ENCODE data around the gene MCEE.
"Not testable (repeated sequence)": the region's sequence is repeated elsewhere in the genome, so short reads cannot be mapped to it uniquely, and the experiment has no call there.

Gene MCEE

DNA sequence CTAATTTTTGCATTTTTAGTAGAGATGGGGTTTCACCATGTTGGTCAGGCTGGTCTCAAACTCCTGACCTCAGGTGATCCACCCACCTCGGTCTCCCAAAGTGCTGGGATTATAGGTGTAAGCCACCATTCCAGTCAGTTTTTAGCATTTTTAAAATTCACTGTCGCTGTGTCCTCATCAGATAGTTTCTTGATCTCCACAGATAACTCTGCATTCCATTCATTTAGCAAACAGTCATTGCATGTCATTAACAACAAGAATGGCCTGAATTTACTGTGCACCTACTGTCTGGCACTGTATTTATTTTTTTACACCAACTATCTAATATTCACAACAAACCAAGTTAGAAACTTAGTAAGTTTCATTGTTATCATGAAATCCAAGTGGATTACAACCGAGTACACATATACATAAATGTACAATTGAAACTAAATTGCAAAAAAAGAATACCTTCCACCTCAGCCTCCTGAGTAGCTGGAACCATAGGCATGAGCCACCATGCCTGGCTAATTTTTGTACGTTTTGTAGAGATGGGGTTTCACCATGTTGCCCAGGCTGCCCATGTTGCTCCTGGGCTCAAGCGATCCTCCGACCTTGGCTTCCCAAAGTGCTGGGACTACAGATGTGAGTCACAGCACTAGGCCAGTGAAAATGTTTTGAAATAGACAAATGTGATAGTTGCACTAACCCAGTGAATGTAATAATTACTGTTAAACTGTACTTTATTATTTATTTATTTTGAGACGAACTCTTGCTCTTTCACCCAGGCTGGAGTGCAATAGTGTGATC is 4.3 kb downstream of the MCEE start:
- DNase-seq: no peak

DNA sequence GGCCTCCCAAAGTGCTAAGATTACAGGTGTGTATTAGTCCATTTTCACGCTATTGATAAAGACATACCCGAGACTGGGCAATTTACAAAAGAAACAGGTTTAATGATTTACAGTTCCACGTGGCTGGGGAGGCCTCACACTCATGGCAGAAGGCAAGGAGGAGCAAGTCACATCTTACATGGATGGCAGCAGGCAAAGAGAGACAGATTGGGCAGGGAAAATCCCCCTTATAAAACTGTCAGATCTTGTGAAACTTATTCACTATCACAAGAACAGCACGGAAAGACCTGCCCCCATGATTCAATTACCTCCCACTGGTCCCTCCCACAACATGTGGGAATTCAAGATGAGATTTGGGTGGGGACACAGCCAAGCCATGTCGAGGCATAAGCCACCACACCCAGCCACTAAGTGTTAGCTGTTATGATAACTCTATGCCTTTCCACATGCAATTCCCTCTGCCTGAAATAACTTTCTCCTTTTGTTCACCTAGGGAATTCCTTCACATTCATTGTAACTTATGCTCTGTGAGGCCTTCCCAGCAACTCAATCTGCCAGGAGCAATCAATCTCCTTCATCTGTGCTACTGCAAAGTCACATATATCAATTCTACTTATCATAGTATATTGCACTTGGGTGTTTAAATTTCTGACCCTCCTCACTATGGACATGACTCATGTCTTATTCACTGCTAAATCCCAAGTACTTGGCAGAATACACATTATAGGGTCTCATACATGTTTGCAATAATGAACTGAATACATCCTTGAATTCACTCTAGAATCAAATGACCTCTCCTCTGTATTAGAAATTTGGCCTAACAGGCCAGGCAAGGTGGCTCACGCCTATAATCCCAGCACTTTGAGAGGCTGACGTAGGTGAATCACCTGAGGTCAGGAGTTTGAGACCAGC is 7.4 kb downstream of the MCEE start:
- DNase-seq: no peak

DNA sequence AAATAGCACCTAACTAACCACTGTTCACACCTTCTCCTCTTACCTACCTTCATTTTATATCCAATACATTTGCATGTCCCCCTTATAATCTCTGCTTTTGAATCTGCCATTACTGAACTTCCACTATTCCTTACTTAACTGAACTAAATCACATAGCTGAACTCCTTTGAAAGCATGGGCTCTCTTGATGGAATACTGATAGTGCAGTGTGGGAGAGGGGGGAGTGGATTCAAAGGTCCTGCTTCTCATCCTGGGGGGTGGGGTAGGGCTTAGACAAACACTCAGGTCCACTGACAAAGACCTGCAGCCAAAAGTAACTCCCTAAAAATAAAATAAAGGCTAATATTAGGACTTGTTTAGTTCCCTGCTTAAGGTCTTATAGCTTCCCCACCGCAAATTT is 8.6 kb downstream of the MCEE start:
- DNase-seq: no peak

DNA sequence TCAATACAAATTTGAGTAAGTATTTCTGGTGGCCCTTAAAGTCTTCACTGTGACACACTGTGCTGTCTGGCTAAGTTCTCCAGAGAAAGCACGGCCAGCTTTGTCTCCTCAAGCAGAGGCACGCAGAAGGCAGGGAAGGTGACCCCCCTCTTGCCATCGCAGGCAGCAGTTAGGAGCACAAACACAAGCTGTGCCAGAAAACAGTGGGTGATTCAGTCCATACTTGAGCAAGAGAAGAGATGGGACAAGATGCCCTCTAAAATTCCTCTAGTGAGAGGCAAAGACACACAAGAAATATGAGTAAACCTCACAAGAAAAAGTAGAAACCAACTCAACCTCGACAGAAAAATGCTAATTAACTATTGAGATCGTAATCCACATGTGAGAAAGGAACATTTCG is 9.8 kb downstream of the MCEE start:
- DNase-seq: no peak

DNA sequence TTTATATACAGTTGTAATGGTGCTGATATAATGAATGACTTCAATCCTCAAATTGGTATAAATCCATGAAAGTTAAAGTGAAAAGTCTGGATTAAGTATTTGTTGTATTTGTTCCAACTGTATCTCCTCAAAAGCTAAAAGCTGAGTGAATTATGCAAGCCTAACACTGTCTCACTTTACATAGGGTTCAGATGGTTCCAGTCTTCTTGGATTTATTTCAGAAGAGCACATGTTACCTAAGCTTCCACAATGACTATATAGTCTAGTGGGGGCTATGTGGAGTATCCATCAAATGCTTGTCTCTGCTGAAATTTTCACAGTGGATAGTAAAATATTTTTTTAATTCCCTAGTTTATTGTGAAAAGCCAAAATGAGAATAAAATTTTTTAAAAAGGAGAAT is 13.0 kb downstream of the MCEE start:
- no peak for DNase-seq

DNA sequence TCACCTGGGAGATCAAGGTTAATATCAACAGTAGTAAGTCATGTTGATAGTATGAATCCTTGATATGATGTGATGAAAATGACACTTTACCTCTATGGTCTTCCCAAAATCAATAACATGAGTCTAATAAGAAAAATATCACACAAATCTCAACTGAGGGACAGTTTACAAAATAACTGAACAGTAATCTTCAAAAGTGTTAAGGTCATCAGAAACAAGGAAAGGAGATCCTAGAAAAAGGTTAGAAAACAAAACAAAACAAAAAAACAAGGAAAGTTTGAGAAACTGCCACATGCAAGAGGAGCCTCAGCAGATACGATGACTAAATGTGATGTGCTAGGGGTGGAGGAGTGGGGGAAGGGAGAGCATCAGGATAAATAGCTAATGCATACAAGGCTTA is 16.2 kb downstream of the MCEE start:
- no peak for DNase-seq

DNA sequence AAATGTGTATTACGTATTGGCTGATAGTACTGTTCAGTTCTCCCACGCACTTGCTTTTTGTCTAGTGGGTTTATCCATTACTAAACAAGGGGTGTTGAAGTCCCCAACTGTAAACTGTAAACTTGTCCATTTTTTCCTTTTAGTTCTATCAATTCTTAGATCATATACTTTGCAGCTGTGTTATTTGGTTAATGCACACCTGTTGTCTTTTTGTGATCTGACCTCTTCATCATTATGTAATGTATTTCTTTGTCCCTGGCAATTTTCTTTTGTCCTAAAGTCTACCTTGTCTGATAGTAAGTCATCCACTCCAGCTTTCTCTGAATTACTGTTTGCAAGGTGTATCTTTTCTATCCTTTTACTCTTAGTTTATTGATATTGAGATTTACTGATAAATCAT is 21.9 kb downstream of the MCEE start:
- DNase-seq: no peak

DNA sequence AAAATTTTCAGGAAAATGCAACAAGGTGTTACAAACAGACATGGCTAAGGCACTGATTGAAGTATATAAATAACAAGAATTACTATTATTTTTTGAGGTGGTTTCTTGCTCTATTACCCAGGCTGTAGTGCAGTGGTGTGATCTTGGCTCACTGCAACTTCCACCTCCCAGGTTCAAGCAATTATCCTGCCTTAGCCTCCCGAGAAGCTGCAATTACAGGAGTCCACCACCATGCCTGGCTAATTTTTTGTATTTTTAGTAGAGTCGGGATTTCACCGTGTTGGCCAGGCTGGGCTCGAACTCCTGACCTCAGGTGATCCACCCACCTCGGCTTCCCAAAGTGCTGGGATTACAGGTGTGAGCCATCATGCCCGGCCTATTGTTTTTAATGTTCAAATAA is 23.6 kb downstream of the MCEE start:
- DNase-seq: not testable (repeated sequence)

DNA sequence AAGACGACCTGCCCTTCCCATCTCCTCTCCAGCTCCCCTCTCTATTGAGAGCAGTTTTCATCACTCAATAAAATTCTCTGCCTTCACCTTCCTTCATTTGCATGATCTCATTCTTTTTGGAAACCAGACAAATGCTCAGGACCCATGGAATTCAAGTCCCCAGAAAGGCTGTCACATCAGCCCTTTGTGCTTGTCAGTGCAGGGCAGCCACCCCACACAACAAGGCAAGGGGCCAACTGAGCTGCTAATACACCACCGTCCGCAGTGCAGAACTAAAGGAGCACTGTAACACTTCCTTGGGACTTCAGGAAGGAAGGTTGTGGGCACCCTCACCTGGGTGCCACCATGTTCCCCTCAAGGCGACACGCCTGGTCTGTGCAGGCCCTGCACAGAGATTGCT is 26.2 kb downstream of the MCEE start:
- DNase-seq: no peak

DNA sequence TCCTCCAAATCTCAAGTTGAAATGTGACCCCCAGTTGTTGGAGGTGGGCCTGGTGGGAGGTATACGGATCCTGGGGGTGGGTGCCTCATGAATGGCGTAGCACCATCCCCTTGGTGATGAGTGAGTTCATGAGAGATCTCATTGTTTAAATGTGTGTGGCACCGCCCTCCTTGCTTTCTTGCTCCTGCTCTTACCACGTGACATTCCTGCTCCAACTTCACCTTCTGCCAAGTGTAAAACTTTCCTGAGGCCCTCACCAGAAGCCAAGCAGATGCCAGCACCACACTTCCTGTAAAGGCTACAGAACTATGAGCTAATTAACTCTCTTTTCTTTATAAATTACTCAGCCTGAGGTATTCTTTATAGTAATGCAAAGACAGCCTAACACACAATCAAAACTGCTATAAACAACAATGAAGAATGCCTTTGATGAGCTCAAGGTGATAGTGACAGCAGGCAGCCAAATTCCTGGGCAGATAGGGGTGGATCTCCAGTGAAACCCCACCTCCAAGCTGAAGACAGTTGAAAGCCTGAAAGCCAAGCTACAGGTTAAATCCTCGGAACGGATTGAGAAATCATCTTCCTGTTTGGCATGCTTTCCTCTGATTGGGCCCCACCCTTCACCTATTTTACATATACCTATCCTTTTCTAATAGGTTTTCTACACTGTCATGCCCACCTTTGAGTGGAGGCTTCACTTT is 26.9 kb downstream of the MCEE start:
- no peak for DNase-seq

DNA sequence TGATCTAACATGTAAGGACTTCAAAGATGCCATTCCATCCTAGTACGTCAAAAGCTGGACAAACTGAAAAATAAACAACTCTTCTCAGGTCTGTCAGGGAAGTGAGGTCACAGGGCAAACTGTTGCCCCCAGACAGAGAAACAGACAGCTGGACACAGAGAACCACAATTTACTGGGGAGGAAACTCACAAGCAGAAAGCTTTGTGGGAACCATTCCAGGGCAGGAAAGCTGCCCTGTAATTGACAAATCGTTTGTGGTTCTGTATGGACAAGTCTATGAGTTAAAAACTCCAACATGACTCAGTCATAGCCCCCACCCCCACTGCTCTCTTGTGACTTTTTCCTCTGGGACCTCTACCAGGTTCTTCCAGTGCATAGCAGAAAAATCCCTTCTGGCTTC is 28.4 kb downstream of the MCEE start:
- DNase-seq: no peak

DNA sequence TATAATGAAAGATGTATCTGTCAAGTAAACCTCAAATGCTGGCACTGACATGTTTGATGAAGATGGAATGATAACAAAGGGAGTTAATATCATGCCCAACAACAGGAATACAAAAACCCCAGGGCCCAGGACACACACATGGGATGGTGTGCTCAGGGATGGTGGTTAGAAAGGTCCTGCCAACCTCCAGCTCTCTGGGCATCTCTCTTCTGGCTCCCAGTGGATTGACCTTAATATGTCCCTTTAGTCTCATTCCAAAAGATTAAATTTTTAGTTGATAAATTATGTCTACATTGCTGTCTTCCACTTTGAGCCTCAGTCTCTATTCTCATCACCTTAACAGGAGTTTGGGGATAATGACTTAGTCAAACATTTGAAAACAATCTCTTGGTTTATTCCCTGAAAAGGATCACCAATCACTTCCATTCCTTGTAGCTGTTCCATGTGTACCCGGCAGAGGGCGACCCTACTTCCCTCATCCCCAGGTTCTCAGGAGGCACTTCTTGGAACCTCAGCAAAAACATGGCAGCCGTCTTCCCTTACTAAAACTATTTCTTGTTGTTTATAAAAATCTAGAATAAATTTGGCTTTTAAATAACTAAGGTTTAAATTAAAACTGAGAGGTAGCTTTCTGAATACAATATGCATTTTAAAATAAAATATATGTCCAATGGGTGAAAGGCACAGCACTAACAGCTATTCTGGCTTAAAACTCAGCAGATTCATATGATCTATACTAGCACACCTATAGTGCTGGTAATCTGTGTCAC is 29.6 kb downstream of the MCEE start:
- DNase-seq: peak; percentile 45

DNA sequence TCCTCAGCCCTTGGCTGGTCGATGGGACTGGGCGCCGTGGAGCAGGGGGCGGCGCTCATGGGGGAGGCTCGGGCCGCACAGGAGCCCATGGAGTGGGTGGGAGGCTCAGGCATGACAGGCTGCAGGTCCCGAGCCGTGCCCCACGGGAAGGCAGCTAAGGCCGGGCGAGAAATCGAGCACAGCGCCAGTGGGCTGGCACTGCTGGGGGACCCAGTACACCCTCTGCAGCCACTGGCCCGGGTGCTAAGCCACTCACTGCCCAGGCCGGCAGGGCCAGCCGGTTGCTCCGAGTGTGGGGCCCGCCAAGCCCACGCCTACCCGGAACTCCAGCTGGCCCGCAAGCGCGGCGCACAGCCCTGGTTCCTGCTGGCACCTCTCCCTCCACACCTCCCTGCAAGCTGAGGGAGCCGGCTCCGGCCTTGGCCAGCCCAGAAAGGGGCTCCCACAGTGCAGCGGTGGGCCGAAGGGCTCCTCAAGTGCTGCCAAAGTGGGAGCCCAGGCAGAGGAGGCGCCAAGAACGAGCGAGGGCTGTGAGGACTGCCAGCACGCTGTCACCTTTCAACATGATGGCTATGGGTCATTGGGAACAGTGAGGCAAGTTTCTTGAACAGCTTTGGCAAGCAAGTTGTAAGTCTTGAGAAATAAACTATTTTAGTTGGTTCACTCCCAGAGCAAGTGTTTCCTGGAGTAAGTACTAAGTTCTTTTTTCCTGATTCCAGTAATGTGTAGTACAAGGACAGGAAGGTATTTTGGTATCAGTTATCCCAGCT is 37.4 kb downstream of the MCEE start:
- not testable (repeated sequence) for DNase-seq

DNA sequence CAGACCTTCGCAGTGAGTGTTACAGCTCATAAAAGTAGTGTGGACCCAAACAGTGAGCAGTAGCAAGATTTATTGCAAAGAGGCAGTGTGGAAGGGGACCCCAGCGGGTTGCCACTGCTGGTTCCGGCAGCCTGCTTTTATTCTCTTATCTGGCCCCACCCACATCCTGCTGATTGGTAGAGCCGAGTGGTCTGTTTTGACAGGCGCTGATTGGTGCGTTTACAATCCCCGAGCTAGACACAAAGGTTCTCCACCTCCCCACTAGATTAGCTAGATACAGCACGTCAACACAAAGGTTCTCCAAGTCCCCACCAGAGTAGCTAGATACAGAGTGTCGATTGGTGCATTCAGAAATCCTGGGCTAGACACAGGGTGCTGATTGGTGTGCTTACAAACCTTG is 38.2 kb downstream of the MCEE start:
- not testable (repeated sequence) for DNase-seq

DNA sequence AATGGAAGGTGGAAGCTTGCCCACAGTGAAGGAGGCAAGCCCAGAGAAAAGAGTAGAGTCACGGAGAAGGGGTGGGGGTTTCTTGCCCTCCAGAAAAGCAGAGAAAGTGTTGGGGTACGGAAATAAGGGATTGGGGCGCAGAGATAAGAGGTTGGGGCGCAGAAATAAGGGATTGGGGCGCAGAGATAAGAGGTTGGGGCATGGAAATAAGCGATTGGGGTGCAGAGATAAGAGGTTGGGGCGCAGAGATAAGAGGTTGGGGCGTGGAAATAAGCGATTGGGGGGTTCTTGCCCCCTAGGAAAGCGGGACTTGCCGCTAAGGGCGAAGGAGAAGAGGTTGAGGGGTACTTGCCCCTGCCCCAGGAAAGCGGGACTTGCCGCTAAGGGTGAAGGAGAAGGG is 40.6 kb downstream of the MCEE start:
- not testable (repeated sequence) for DNase-seq

DNA sequence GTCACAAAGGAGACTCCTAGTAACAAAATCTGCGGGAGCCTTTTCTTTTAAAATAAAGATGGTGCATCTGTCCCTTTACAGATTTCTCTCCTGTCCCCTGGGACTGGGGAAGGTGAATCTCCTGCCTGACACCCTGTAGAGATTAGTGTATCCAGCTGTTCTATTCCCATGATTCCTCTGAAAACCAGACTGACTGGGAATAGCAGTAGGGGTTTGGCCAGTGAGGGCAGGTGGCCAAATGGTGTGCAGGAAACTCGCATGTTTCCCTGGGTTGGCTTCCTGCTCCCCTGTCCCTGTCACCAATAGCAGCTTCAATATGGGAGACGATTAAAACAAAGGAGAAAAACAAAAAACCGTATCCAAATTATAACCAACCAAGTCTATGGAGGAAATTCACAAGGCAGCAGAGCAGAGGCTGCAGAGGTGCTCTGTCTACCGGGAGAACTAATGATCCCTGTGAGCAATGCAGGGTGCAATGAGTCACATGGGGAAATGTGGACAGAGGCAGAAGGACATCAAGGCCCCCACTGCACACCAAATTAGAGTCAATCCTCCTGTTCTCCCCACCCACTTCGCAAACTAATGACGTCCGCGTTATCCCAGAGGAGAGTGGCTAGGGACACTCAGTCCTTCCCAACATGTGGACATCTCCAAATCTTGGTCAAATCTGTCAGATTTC is 44.6 kb downstream of the MCEE start:
- DNase-seq: not testable (repeated sequence)

DNA sequence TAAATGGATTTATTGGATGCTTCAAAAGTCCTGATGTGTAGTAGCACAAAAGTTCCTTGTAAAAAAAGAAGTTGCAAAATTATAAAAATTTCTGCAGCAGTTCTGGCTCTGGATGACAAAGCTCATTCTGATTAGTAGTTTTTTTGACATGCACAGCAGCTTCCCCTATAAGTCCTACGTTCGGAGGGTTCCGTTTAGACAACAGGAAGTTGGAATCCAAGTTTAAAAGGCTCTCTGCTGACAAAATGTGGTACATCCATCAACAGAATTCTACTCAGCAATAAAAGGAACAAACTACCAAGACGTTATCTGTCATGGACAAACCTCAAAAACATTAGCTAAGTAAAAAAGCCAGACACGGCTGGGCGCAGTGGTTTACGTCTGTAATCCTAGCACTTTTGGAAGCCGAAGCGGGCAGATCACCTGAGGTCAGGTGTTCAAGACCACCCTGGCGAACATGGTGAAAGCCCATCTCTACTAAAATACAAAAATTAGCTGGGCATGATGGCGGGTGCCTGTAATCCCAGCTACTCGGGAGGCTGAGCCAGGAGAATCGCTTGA is 46.2 kb downstream of the MCEE start:
- DNase-seq: not testable (repeated sequence)

DNA sequence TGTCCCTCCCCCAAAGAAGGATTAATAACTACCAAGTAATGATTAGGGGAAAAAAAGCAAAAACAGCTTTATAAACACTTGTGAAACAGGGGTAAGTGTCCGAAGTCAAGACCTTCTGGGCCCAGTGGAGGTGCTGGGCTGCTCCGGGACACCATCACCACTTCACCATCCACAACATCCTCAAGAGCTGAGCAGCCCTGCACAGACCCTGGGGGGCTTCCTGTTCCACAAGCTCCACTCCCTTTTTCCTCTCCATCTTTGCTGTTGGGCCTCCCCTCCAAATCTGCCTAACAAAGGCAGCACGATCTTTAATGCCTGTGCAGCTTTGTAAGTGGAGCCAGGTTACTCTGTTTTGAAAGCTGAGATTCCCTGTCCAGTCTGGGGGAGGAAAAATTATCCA is 46.7 kb downstream of the MCEE start:
- DNase-seq: not testable (repeated sequence)

DNA sequence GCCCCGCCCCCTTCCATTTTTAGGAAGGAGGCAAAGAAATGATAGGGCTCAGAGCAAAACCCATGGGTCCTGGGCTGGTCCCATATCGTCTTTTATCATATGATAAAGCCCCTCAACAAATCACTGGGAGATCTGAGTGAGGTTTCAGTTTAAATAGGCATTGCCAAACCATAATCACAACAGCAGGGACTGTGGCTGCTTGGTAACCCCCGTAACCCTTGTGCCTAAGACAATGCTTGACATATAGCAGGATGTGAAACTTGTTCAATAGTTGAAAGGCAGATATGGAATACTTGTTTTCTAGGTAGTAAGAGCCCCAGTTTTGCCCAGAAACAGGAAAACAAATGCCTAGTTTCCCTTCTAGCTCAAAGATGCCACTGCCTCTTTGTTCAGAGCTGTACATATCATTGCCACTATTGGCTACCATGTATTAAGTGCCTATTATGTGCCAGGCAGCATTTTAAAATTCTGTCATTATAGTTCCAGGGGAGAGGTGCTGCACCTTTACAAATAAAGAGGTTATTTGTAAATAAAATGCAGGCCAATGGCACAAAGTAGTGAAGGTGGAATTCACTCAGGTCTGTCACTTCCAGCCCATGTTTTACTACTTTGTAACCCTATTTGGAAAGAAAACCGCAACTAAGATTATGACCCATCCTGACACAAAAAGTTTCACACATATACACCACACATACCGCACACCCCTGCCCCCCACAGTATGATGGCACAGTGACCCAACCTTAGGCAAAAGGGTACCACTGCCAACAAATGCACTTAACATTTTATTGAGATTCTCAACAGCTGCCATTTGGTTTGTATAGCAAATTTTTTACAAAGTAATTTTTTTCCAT is 47.4 kb downstream of the MCEE start:
- DNase-seq: peak; percentile 36

DNA sequence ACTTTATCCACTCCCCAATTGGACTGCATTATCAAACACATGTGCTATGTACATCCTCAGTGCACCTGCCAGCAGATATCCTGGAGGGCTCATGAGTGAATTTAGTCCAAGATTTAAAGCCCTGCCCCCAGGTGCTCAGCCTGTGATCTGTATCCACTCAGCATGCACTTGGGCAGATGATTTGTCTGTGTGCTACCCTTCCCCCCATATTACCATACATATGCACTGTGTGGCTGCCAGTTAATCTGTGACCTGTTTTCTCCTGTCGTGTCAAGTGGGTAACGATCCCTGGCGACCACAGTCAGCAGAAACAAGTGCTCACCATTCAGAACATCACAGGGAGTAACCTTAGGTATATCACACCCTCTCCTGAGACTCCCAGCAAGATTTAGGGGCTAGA is 51.4 kb downstream of the MCEE start:
- no peak for DNase-seq
